ENCODE results near the gene NAPA. TPM values are rescaled to one million over a fixed set of nuclear protein-coding genes. Genes with fewer than 3 reads are reported as not detected.
A peak's percentile ranks its signal among the peaks of the same experiment; 100 is the strongest.

NAPA gene
- total RNA-seq, 1 experiment from 2014 or later: 61.3 TPM

GRCh38 chr19:47446534-47447469 is 68.1 kb downstream of the NAPA start:
- H3K9me3 Mint-ChIP-seq: no peaks in the 10 kb centered on the region
- ChIA-PET POLR2A (interaction anchor here (0.6 to 1.7 kb wide), 11 partner anchors 8 to 1730 kb away, joined by 3 to 7 read pairs (median 3); no protein-coding TSS in a partner anchor), CTCF (interaction anchor here (0.6 to 6.4 kb wide), 29 partner anchors 8 to 887 kb away, joined by 3 to 98 read pairs (median 4); partner anchors contain the start of genes DHX34, EHD2, KPTN and NAPA)
- H3K27me3 Mint-ChIP-seq (ENCODE audit: low read depth): peaks cover 60% of the 10 kb centered on the region
- peak overlapping the region; percentile 79 for H3K4me3 Mint-ChIP-seq
- TF ChIP-seq ZNF423 (CRISPR knock-in tag; IDR thresholded peaks at IDR 0.05) (no peak), IRF2 (CRISPR knock-in tag; IDR thresholded peaks at IDR 0.05; ENCODE audit: borderline replicate concordance, low read depth) (no peak), ETV6 (CRISPR knock-in tag; IDR thresholded peaks at IDR 0.05) (no peak), MYBL2 (CRISPR knock-in tag; IDR thresholded peaks at IDR 0.05) (no peak), ZNF121 (CRISPR knock-in tag; IDR thresholded peaks at IDR 0.05) (peak; percentile 60; the same call in 1 of the 2 replicates), FOXJ3 (CRISPR knock-in tag; IDR thresholded peaks at IDR 0.05; ENCODE audit: borderline replicate concordance) (no peak), PRDM15 (CRISPR knock-in tag; IDR thresholded peaks at IDR 0.05) (peak; percentile 92), GABPB1 (CRISPR knock-in tag; IDR thresholded peaks at IDR 0.05) (no peak), SMAD4 (CRISPR knock-in tag; IDR thresholded peaks at IDR 0.05) (no peak), ESRRA (CRISPR knock-in tag; IDR thresholded peaks at IDR 0.05; ENCODE audit: borderline replicate concordance) (no peak), ZBTB43 (CRISPR knock-in tag; IDR thresholded peaks at IDR 0.05) (no peak), ZNF263 (CRISPR knock-in tag; IDR thresholded peaks at IDR 0.05; ENCODE audit: low read depth) (no peak)
- DNase-seq (ENCODE audit: low spot score) (peak; percentile 94), ATAC-seq (peak; percentile 78)
- no peaks in the 10 kb centered on the region for H3K36me3 Mint-ChIP-seq
- peak overlapping the region; percentile 81 for H3K27ac Mint-ChIP-seq
- H3K4me1 Mint-ChIP-seq: peaks cover 36% of the 10 kb centered on the region

GRCh38 chr19:47445937-47446402 is 68.9 kb downstream of the NAPA start:
- H3K4me1 Mint-ChIP-seq: peaks cover 36% of the 10 kb centered on the region
- no peak overlapping the region for H3K27ac Mint-ChIP-seq
- H3K36me3 Mint-ChIP-seq: no peaks in the 10 kb centered on the region
- H3K4me3 Mint-ChIP-seq: peak overlapping the region; percentile 79
- no peak for ATAC-seq
- ChIA-PET CTCF (interaction anchor here (0.7 to 6.4 kb wide), 10 partner anchors 9 to 261 kb away, joined by 3 to 98 read pairs (median 4); partner anchors contain the start of genes KPTN and NAPA), POLR2A (interaction anchor here (0.7 kb wide), 1 partner anchor 26 kb away, joined by 3 read pairs; no protein-coding TSS in a partner anchor)
- H3K27me3 Mint-ChIP-seq (ENCODE audit: low read depth): peaks cover 60% of the 10 kb centered on the region
- TF ChIP-seq ESRRA (CRISPR knock-in tag; IDR thresholded peaks at IDR 0.05; ENCODE audit: borderline replicate concordance): no peak
- TF ChIP-seq ZNF425 (CRISPR knock-in tag; conservative IDR thresholded peaks at IDR 0.05): no peak
- no peak for TF ChIP-seq MAX (CRISPR knock-in tag; IDR thresholded peaks at IDR 0.05)
- no peak for TF ChIP-seq SMAD4 (CRISPR knock-in tag; IDR thresholded peaks at IDR 0.05)
- TF ChIP-seq MYBL2 (CRISPR knock-in tag; IDR thresholded peaks at IDR 0.05): no peak
- no peak for TF ChIP-seq ZNF121 (CRISPR knock-in tag; IDR thresholded peaks at IDR 0.05)
- H3K9me3 Mint-ChIP-seq: no peaks in the 10 kb centered on the region
- peak; percentile 53 for DNase-seq (ENCODE audit: low spot score)
